A549 (cell line): ENCODE data around the gene KIF16B.

Experiments used
- EHMT2 ChIP-seq: fragments of 200-600 bp; sonication (generic); IDR thresholded peaks from 2 replicates; pipeline ENCODE4 v1.6.1; 2016; ENCODE audit warnings: antibody characterized with exemption, low read depth, mild to moderate bottlenecking, moderate library complexity
- ELK1 ChIP-seq: fragments of 150-350 bp; IDR thresholded peaks from 2 replicates; pipeline ENCODE4 v1.6.1; 2014; ENCODE audit warnings: low read depth, mild to moderate bottlenecking, low read length
- HOXA7 ChIP-seq: fragments of 250-450 bp; sonication (Bioruptor Pico); IDR thresholded peaks from 2 replicates; pipeline ENCODE4 v1.5.0; 2020; ENCODE audit warnings: mild to moderate bottlenecking, moderate library complexity

DNA sequence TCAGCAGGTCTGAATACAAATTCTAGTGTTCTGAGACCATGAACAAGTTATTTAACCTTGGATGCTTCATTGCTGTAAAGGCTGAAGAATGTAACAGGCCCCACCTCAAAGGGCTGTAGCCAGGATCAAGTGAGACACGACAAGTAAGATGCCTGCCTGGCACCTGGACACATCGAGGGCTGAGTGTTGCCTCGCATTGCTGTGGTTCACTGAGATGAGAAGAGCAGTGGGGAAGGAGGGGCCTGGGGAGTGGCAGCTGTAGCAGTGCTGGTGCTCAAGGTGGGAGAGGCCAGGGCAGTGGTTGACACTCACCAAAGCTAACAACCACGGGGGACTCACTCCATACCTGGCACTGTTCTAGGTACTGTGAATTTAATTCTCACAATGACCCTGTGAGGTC, 187.8 kb downstream of the KIF16B start:
- TF ChIP-seq EHMT2 (no peak), HOXA7 (CRISPR knock-in tag) (no peak), ELK1 (no peak)
